ENCODE results near the gene PPCDC.

GRCh38 chr15:75048394-75048793 lies 25.0 kb downstream of the PPCDC start:
- no peak for TF ChIP-seq CTCF (IDR thresholded peaks at IDR 0.05)
- TF ChIP-seq POLR2A (IDR thresholded peaks at IDR 0.05) = no peak
